Measurements from ENCODE around the gene ARHGEF12. TPM values are rescaled to one million over a fixed set of nuclear protein-coding genes. Genes with fewer than 3 reads are reported as not detected.

Gene ARHGEF12
- total RNA-seq, 2 donors from 2014 or later: 113 to 132 TPM

- ATAC-seq (ENCODE audit: insufficient number of reproducible peaks, low FRiP score, low read depth) (no peak), DNase-seq (ENCODE audit: low spot score) (no peak)
- no peak overlapping the region for H3K27ac ChIP-seq
- TF ChIP-seq CTCF (IDR thresholded peaks at IDR 0.05): no peak
- no peaks in the 10 kb centered on the region for H3K27me3 ChIP-seq (replicated peaks; ENCODE audit: insufficient read depth)
- no peaks in the 10 kb centered on the region for H3K9me3 ChIP-seq
- H3K4me3 ChIP-seq: no peak overlapping the region
- peaks cover 19 to 47% of the 10 kb centered on the region in 2 donors for H3K4me1 ChIP-seq (ENCODE audit: control insufficient read depth in 1 of 2, low read depth in 2 of 2)
- H3K36me3 ChIP-seq: no peaks in the 10 kb centered on the region
These were observed 16.2 kb downstream of the ARHGEF12 start for GRCh38 chr11:120352405-120352804.

GRCh38 chr11:120354068-120354467 is 17.9 kb downstream of the ARHGEF12 start:
- no peaks in the 10 kb centered on the region for H3K9me3 ChIP-seq
- H3K27ac ChIP-seq: no peak overlapping the region
- peaks cover 8 to 36% of the 10 kb centered on the region in 2 donors for H3K4me1 ChIP-seq (ENCODE audit: control insufficient read depth in 1 of 2, low read depth in 2 of 2)
- H3K4me3 ChIP-seq: no peak overlapping the region
- no peak for TF ChIP-seq CTCF (IDR thresholded peaks at IDR 0.05)
- H3K36me3 ChIP-seq: no peaks in the 10 kb centered on the region
- DNase-seq (ENCODE audit: low spot score): no peak
- no peak for ATAC-seq (ENCODE audit: insufficient number of reproducible peaks, low FRiP score, low read depth)
- H3K27me3 ChIP-seq (replicated peaks; ENCODE audit: insufficient read depth): no peaks in the 10 kb centered on the region

- no peak for ATAC-seq (ENCODE audit: insufficient number of reproducible peaks, low FRiP score, low read depth)
- peaks cover under 1 to 29% of the 10 kb centered on the region in 2 donors for H3K4me1 ChIP-seq (ENCODE audit: control insufficient read depth in 1 of 2, low read depth in 2 of 2)
- TF ChIP-seq CTCF (IDR thresholded peaks at IDR 0.05): no peak
- H3K27ac ChIP-seq: no peak overlapping the region
- no peak overlapping the region for H3K4me3 ChIP-seq
- no peaks in the 10 kb centered on the region for H3K9me3 ChIP-seq
- no peak for DNase-seq (ENCODE audit: low spot score)
- H3K36me3 ChIP-seq: no peaks in the 10 kb centered on the region
- no peaks in the 10 kb centered on the region for H3K27me3 ChIP-seq (replicated peaks; ENCODE audit: insufficient read depth)
These were observed 18.6 kb downstream of the ARHGEF12 start for GRCh38 chr11:120354779-120355178.

GRCh38 chr11:120357620-120358019 is 21.4 kb downstream of the ARHGEF12 start:
- H3K4me3 ChIP-seq: no peak overlapping the region
- TF ChIP-seq CTCF (IDR thresholded peaks at IDR 0.05): no peak
- H3K27me3 ChIP-seq (replicated peaks; ENCODE audit: insufficient read depth): no peaks in the 10 kb centered on the region
- H3K36me3 ChIP-seq: no peaks in the 10 kb centered on the region
- ATAC-seq (ENCODE audit: insufficient number of reproducible peaks, low FRiP score, low read depth) (no peak), DNase-seq (ENCODE audit: low spot score) (no peak)
- H3K9me3 ChIP-seq: no peaks in the 10 kb centered on the region
- H3K4me1 ChIP-seq (ENCODE audit: control insufficient read depth in 1 of 2, low read depth in 2 of 2): peaks cover 16 to 42% of the 10 kb centered on the region in 2 donors
- H3K27ac ChIP-seq: no peak overlapping the region

- DNase-seq (ENCODE audit: low spot score) (no peak), ATAC-seq (ENCODE audit: insufficient number of reproducible peaks, low FRiP score, low read depth) (no peak)
- Histone ChIP-seq H3K4me1 (ENCODE audit: control insufficient read depth in 1 of 2, low read depth in 2 of 2) (peaks cover 23 to 48% of the 10 kb centered on the region in 2 donors), H3K27ac (no peak overlapping the region), H3K9me3 (no peaks in the 10 kb centered on the region), H3K36me3 (no peaks in the 10 kb centered on the region), H3K4me3 (no peak overlapping the region), H3K27me3 (replicated peaks; ENCODE audit: insufficient read depth) (no peaks in the 10 kb centered on the region)
- TF ChIP-seq CTCF (IDR thresholded peaks at IDR 0.05): no peak
These were observed 22.5 kb downstream of the ARHGEF12 start for GRCh38 chr11:120358729-120359128.
